HUES48 (cell line): Measurements from ENCODE around the gene ANKRD55.
"Not testable (repeated sequence)": the region's sequence is repeated elsewhere in the genome, so short reads cannot be mapped to it uniquely, and the experiment has no call there.

Experiments
- H3K27ac ChIP-seq: one replicate; pipeline ENCODE4 v1.7.0; 2013; ENCODE audit warnings: low read depth, low read length, inconsistent platforms
- H3K27me3 ChIP-seq: 2 replicates; pipeline ENCODE4 v1.6.1; 2013; ENCODE audit warnings: mild to moderate bottlenecking, low read length; ENCODE audit not compliant: control insufficient read depth, insufficient read depth
- H3K36me3 ChIP-seq: 2 replicates; pipeline ENCODE4 v1.6.1; 2013; ENCODE audit warnings: low read length; ENCODE audit not compliant: control insufficient read depth, insufficient read depth
- H3K4me1 ChIP-seq: 2 replicates; pipeline ENCODE4 v1.6.1; 2013; ENCODE audit warnings: mild to moderate bottlenecking, low read length; ENCODE audit not compliant: control insufficient read depth, insufficient read depth
- H3K4me3 ChIP-seq: 2 replicates; pipeline ENCODE4 v1.5.1; 2013; ENCODE audit warnings: mild to moderate bottlenecking, low read depth, low read length
- H3K9ac ChIP-seq: 2 replicates; pipeline ENCODE4 v1.6.1; 2013; ENCODE audit warnings: mild to moderate bottlenecking, low read depth, low read length, moderate library complexity
- H3K9me3 ChIP-seq: 2 replicates; pipeline ENCODE4 v1.6.1; 2013; ENCODE audit warnings: low read length; ENCODE audit not compliant: control insufficient read depth, insufficient read depth

ANKRD55 gene

DNA sequence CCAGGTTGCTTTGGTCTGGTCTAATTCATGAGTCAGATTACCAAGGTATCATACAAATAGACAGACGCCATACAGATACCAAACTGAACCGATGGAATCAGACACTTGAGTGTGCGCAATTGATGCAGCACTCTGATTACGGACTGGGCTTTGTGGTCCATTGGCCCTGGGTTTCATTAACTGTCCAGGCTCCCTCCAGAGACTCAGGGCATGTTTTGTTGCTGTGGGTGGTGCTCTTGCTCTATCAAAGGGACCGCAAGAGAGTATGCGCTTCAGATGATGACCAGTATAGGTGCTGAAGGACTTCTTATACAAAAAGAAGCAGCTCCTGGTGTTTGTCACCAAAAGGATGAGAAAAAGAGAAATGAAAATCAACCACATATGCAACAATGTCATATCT is 36.9 kb upstream of the ANKRD55 start:
- Histone ChIP-seq H3K36me3 (no peaks in the 10 kb centered on the region), H3K4me3 (no peak overlapping the region), H3K27me3 (no peaks in the 10 kb centered on the region), H3K9ac (no peak overlapping the region), H3K9me3 (no peaks in the 10 kb centered on the region), H3K4me1 (peaks cover 3% of the 10 kb centered on the region; the same call in 1 of the 2 replicates), H3K27ac (no peak overlapping the region)

DNA sequence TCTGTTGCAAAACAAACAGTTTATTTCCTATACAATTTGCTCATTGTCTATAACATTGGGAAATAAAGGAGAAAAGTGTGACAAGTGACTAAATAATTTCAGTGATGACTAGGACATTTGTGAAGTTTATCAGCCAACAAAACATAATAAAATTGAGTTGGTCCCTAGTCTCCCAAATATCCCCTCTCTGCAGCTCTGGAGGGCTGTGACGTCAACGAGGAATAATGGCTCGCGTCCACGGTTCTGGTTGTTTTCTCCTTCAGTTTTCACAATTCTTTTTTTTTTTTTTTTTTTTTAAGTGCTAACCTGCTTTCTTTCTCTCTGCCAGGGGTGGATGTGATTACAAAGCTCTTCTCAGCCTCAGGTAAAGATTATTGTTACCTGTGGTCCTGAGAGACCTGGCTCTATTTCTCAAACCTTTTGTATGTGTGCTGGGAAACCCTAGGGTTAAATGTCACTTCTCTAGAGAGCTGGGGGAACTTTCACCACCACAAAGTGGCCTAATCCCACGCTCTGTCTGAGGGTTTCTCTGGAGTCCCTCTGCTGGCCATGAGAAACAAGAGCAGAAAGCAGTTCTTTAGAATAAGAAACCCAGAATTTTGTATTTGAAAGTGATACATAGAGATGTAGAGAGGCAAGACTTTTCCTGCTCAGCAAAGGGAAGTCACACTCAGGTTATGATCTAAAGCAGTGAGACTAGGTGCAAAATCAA is 36.2 kb upstream of the ANKRD55 start:
- Histone ChIP-seq H3K9ac (no peak overlapping the region), H3K27ac (no peak overlapping the region)

DNA sequence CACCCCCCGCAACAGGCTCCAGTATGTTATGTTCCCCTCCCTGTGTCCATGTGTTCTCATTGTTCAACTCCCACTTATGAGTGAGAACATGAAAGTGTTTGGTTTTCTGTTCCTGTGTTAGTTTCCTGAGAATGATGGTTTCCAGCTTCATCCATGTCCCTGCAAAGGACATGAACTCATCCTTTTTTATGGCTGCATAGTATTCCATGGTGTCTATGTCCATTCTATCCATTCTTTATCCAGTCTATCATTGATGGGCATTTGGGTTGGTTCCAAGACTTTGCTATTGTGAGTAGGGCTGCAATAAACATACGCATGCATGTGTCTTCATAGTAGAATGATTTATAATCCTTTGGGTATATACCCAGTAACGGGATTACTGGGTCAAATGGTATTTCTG is 35.6 kb upstream of the ANKRD55 start:
- not testable (repeated sequence) for H3K27ac ChIP-seq, H3K4me3 ChIP-seq, H3K9me3 ChIP-seq, H3K4me1 ChIP-seq, H3K36me3 ChIP-seq, H3K9ac ChIP-seq, H3K27me3 ChIP-seq

More for the DNA sequence above, 36.2 kb upstream of the ANKRD55 start:
- H3K4me3 ChIP-seq, result no peak overlapping the region
- no peaks in the 10 kb centered on the region for H3K9me3 ChIP-seq
- peaks cover 3% of the 10 kb centered on the region; the same call in 1 of the 2 replicates for H3K4me1 ChIP-seq
- H3K27me3 ChIP-seq, result no peaks in the 10 kb centered on the region
- H3K36me3 ChIP-seq, result no peaks in the 10 kb centered on the region

DNA sequence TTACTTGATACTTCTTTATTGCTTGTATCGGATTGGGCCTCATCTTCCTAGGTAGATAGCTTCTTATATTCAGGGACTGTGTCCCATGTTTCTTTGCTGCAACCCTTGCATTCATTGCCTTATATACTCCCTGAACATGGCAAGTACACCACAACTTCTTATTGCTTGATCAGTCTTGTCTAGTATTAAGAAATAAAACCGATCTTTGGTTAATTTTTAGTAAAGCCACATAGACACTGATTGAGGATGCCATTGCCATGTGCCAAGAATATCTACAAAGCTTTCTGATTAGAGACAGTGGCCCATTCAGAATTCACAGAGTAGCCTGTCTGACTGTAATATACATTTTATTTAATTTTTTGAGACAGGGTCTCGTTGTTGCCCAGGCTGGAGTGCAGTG is 34.7 kb upstream of the ANKRD55 start:
- no peak overlapping the region for H3K9ac ChIP-seq
- no peak overlapping the region for H3K4me3 ChIP-seq
- H3K36me3 ChIP-seq, result no peaks in the 10 kb centered on the region
- peaks cover 3% of the 10 kb centered on the region; the same call in 1 of the 2 replicates for H3K4me1 ChIP-seq
- no peaks in the 10 kb centered on the region for H3K27me3 ChIP-seq
- no peak overlapping the region for H3K27ac ChIP-seq
- no peaks in the 10 kb centered on the region for H3K9me3 ChIP-seq

DNA sequence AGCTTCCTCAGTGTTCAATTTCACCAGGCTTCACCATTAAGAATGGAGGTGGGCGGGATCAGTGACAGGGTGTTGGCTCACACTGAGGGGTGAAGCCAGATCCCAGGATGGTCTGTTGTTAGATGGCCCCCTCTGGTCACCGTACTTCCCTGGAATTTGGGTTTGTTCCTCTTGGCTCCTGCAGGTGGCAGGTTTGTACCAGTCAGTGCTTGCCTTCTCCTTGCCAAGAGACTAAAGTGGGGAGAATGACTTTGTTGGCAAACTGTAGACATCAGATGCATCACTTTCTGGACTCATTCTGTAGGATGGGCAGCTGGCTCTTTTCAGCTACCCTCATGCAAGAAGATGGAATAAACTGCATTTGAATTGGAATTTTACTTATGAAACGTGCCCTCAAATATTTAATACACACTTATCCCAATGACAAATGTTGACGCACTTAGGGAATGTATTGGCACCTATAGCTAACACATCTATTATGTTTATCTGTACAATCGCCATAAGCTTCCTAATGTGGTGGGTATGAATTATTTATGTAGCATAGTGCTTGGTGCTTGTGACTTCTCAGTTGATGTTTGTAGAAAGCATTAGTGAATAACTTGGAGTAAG is 31.4 kb upstream of the ANKRD55 start:
- Histone ChIP-seq H3K36me3 (no peaks in the 10 kb centered on the region), H3K27me3 (no peaks in the 10 kb centered on the region), H3K27ac (no peak overlapping the region), H3K4me1 (no peaks in the 10 kb centered on the region), H3K9ac (no peak overlapping the region), H3K9me3 (no peaks in the 10 kb centered on the region), H3K4me3 (no peak overlapping the region)

DNA sequence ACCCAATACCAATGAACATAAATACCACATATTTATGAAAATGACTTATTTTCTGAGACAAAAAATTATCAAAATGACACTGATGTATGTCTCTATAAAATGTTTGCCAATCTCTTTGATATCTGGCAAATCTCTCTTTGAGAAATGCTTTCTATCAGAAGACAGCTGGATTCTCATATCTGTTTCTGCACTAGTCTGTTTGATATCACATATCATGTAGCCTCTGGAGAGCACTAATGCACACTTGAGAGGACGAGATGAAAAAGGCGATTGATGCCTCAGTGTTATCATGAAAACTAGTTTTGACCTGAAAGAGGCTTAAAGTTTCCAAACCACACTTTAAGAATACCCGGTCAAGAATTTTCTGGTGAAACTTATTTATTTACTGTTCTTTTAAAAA is 29.1 kb upstream of the ANKRD55 start:
- H3K9ac ChIP-seq, result no peak overlapping the region
- no peaks in the 10 kb centered on the region for H3K36me3 ChIP-seq

DNA sequence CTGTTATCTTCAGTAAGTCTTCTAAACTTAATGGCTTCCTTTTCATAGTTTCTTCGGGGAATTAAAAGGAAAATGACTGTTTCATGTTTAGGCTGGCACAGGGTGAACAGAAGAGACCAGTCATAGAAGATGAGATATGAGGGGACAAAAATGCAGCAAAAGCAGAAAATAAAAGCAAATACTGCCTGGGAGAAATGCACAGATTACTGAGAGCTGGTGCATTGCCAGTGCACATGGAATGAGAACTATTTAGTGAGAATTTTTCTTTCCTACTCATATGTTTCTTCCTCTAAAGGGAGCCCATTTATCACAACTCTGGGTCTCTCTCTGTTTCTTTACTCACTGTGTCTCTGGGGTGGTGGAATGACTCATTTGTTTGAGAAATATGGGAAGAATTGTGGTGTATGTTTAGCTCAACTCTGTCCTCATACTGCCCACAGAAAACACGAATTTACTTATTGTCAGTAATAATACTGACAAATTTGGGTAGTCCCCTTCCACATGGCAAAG is 25.9 kb upstream of the ANKRD55 start:
- Histone ChIP-seq H3K27ac (no peak overlapping the region), H3K9me3 (peaks cover 2% of the 10 kb centered on the region; the same call in 1 of the 2 replicates)

More for the DNA sequence above, 29.1 kb upstream of the ANKRD55 start:
- Histone ChIP-seq H3K27ac (no peak overlapping the region), H3K9me3 (peaks cover 2% of the 10 kb centered on the region; the same call in 1 of the 2 replicates), H3K4me3 (no peak overlapping the region), H3K27me3 (no peaks in the 10 kb centered on the region), H3K4me1 (no peaks in the 10 kb centered on the region)

DNA sequence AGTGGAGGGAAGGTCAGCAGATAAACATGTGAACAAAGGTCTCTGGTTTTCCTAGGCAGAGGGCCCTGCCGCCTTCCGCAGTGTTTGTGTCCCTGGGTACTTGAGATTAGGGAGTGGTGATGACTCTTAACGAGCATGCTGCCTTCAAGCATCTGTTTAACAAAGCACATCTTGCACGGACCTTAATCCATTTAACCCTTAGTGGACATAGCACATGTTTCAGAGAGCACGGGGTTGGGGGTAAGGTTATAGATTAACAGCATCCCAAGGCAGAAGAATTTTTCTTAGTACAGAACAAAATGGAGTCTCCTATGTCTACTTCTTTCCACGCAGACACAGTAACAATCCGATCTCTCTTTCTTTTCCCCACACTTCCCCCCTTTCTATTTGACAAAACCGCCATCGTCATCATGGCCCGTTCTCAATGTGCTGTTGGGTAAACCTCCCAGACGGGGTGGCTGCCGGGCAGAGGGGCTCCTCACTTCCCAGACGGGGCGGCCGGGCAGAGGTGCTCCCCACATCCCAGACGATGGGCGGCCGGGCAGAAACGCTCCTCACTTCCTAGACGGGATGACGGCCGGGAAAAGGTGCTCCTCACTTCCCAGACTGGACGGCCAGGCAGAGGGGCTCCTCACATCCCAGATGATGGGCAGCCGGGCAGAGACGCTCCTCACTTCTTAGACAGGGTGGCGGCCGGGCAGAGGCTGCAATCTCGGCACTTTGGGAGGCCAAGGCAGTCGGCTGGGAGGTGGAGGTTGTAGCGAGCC is 24.8 kb upstream of the ANKRD55 start:
- H3K36me3 ChIP-seq, H3K27me3 ChIP-seq, H3K9ac ChIP-seq, H3K4me1 ChIP-seq, H3K9me3 ChIP-seq, H3K4me3 ChIP-seq, H3K27ac ChIP-seq: not testable (repeated sequence)

More for the DNA sequence above, 25.9 kb upstream of the ANKRD55 start:
- H3K27me3 ChIP-seq, result no peaks in the 10 kb centered on the region
- no peak overlapping the region for H3K9ac ChIP-seq
- no peak overlapping the region for H3K4me3 ChIP-seq
- no peaks in the 10 kb centered on the region for H3K4me1 ChIP-seq
- H3K36me3 ChIP-seq, result no peaks in the 10 kb centered on the region

DNA sequence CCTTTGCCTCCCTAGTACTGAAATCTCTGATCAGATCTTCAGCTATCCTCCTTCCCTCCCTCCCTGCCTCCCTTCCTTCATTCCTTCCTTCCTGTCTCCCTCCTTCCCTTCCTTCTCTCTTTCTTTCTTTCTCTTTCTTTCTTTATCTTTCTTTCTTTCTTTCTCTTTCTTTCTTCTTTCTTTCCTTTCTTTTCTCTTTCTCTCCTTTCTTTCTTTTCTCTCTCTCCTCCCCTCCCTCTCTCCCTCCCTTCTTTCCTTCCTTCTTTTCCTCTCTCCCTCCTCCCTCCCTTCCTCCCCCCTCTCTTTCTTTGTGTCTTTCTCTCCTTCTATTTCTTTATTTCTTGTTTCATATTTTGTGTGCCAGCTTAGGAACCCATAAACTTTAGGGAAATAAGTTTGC is 23.9 kb upstream of the ANKRD55 start:
- no peak overlapping the region for H3K4me3 ChIP-seq
- H3K9ac ChIP-seq, result no peak overlapping the region
- H3K36me3 ChIP-seq, result no peaks in the 10 kb centered on the region
- no peaks in the 10 kb centered on the region for H3K4me1 ChIP-seq
- H3K27ac ChIP-seq, result no peak overlapping the region
- H3K27me3 ChIP-seq, result no peaks in the 10 kb centered on the region
- peaks cover 2% of the 10 kb centered on the region; the same call in 1 of the 2 replicates for H3K9me3 ChIP-seq

DNA sequence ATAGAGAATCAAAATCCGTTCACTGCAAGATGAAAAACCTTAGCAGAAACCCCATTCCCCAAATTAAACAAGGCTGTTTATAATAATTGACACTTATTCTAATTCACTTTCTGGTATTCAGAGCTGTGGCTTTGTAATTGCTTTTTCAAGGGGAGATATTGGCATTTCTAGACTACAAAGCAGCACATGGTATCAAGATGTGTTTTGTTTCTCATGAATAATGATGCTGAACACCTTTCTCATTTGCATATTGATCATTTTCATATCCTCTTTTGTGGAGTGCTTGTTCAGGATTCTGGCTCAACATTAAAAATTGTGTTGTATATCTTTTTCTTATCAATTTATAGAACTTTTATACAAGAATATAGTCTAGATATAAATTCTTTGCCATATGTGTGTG is 22.4 kb upstream of the ANKRD55 start:
- Histone ChIP-seq H3K27me3 (no peaks in the 10 kb centered on the region), H3K4me3 (no peak overlapping the region), H3K36me3 (no peaks in the 10 kb centered on the region), H3K4me1 (no peaks in the 10 kb centered on the region), H3K9me3 (peaks cover 2% of the 10 kb centered on the region; the same call in 1 of the 2 replicates), H3K27ac (no peak overlapping the region), H3K9ac (no peak overlapping the region)

DNA sequence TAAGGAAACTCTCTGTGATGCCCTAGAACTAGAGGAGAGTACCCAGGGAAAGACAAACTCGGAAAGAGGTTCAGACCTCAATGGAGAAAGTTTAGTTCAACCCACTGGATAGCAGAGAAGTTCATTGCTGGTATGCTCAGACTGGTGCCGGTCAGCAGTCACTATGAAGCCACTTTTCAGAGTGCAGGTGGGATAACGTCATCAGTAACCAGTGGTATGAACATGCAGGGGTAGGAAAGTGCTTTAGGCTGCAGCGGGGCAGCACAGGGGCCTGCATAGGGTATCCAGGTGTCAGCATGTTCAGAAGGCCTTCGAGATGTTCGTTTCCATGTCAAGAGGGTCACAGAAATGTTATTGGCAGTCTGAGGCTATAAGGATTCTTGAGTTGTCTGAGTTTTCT is 20.8 kb upstream of the ANKRD55 start:
- H3K4me1 ChIP-seq, result no peaks in the 10 kb centered on the region
- no peak overlapping the region for H3K27ac ChIP-seq
- no peaks in the 10 kb centered on the region for H3K27me3 ChIP-seq
- H3K4me3 ChIP-seq, result no peak overlapping the region
- H3K9ac ChIP-seq, result no peak overlapping the region
- no peaks in the 10 kb centered on the region for H3K36me3 ChIP-seq
- H3K9me3 ChIP-seq, result no peaks in the 10 kb centered on the region
